Activated T-helper 1 cell treated with Interleukin-2 at 50 U/mL for 16 hours (primary cell): ENCODE data around the gene MUC5B.
"Not testable (repeated sequence)": the region's sequence is repeated elsewhere in the genome, so short reads cannot be mapped to it uniquely, and the experiment has no call there.

Experiments used
- DNase-seq: peaks from one replicate; pipeline ENCODE4 v3.0.0-alpha.2; 2020; ENCODE audit warnings: low read depth

The MUC5B gene

GRCh38 chr11:1222491-1223345 is at the start of gene MUC5B:
TSS of gene MUC5B (plus strand) at chr11:1223066. CDS start at chr11:1223124, 58 bp downstream.
- no peak for DNase-seq

GRCh38 chr11:1173396-1173795 is 49.5 kb upstream of the MUC5B start:
- not testable (repeated sequence) for DNase-seq

GRCh38 chr11:1174441-1175370 is 48.2 kb upstream of the MUC5B start:
- no peak for DNase-seq

- no peak for DNase-seq
Observed at GRCh38 chr11:1175461-1176223, 47.2 kb upstream of the MUC5B start.

GRCh38 chr11:1176224-1177019 is 46.4 kb upstream of the MUC5B start:
- no peak for DNase-seq

GRCh38 chr11:1177020-1177770 is 45.7 kb upstream of the MUC5B start:
- no peak for DNase-seq

DNA sequence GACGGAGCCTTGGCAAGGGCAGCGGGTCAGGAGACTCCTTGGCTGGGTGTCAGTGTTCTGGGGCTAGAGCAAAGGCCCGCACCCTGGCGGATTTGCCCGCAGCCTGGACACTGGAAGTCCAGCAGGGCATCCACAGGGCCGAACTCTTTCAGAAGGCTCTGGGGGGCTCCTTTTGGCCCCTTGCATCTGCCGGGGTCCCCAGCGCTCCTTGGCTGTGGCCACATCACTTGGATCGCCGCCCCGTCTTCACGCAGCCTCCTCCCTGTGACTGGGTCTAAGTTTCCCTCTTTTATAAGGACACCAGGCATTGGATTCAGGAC is 45.1 kb upstream of the MUC5B start:
- DNase-seq: no peak

DNA sequence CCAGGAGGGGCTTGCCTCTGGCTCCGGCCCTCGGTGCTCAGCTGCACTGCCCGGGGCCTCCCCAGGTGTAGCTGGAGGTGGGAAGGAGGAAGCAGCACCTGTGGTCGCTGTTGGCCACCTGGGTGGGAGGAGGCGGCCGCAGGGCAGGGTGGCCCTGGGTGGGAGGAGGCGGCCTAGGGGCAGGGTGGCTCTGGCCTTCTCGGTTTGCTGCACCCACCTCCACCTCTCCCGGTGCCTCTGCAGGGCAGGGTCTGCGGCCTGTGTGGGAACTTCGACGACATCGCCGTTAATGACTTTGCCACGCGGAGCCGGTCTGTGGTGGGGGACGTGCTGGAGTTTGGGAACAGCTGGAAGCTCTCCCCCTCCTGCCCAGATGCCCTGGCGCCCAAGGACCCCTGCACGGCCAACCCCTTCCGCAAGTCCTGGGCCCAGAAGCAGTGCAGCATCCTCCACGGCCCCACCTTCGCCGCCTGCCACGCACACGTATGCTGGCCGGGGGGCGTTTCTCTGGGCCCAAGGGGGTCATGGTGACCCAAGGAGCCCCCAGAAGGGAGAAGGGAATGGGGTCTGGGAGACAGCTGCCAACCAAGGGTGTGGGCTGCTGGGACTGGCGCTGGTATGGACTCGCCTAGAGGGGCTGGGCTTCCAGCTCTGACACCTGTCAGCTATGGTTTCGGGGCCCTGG is 44.5 kb upstream of the MUC5B start:
- DNase-seq: no peak

GRCh38 chr11:1178906-1179305 is 44.0 kb upstream of the MUC5B start:
- no peak for DNase-seq

DNA sequence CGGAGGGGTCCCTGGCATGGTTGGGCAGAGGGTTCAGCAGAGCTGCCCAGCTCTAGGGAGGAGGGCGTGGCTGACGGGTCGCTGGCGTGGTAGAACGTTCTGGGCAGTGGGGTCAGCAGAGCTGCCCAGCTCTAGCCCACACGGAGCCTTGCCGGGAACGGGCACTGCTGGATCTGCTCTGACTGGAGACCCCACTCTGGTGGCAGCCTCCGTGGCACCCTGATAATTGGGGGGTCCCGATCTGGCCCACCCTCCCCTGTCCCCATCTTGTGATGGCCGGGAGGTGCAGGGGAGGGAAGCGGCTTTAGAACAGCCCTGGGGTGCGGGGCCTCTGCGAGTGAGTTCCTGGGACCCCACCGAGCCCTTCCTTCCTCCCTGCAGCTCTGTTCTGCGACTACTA is 43.2 kb upstream of the MUC5B start:
- DNase-seq: no peak

DNA sequence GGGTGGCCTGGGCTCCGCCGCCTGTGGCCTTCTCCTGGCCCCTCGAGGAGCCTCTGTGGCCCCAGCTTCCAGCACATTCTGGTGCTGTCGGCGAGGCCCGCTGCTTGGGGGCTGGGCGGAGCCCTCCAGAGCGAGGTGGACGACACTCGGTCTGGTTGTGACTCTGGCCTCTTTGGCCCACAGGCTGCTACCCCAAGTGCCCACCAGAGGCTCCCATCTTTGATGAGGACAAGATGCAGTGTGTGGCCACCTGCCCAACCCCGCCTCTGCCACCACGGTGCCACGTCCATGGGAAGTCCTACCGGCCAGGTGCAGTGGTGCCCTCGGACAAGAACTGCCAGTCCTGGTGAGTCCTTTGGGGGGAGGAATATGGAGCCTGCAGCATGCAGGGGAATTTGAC is 42.7 kb upstream of the MUC5B start:
- no peak for DNase-seq

DNA sequence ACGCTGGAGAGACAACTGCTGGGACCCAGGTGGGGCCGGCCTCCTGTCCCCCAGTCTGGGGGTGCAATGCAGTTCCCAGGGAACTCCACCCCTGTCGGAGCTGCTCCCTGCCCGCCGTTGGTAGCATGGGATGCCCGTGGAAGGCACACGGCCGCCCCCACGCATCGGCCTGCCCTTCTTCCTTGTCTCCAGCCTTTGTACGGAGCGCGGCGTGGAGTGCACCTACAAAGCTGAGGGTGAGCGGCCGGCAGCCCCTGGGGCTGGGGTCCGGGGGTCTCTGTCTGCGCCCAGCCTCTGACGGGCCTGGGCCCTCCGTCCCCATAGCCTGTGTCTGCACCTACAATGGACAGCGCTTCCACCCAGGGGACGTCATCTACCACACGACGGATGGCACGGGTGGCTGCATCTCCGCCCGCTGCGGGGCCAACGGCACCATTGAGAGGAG is 41.9 kb upstream of the MUC5B start:
- no peak for DNase-seq

- no peak for DNase-seq
Observed at GRCh38 chr11:1181420-1181819, 41.4 kb upstream of the MUC5B start.

DNA sequence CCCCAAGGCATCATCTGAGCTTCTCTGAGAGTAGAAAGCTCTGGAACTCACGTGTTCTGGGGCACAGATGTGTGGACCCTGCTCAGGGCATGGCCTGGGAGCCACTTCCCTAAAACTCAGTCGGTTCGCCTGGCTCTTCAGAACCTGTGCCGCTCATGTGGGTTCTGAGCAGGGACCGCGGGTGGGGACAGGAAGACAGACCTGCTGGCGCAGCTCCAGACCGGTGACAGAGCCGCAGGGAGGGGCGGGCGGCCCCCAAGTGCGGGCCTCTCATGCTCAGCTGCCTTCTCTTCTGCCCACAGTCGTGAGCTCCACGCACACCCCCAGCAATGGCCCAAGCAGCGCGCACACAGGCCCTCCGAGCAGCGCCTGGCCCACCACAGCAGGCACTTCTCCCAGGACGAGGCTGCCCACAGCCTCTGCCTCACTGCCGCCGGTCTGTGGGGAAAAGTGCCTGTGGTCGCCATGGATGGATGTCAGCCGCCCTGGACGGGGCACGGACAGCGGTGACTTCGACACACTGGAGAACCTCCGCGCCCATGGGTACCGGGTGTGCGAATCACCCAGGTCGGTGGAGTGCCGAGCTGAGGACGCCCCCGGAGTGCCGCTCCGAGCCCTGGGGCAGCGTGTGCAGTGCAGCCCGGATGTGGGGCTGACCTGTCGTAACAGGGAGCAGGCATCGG is 40.9 kb upstream of the MUC5B start:
- DNase-seq: no peak

- not testable (repeated sequence) for DNase-seq
Observed at GRCh38 chr11:1184139-1184538, 38.7 kb upstream of the MUC5B start.

DNA sequence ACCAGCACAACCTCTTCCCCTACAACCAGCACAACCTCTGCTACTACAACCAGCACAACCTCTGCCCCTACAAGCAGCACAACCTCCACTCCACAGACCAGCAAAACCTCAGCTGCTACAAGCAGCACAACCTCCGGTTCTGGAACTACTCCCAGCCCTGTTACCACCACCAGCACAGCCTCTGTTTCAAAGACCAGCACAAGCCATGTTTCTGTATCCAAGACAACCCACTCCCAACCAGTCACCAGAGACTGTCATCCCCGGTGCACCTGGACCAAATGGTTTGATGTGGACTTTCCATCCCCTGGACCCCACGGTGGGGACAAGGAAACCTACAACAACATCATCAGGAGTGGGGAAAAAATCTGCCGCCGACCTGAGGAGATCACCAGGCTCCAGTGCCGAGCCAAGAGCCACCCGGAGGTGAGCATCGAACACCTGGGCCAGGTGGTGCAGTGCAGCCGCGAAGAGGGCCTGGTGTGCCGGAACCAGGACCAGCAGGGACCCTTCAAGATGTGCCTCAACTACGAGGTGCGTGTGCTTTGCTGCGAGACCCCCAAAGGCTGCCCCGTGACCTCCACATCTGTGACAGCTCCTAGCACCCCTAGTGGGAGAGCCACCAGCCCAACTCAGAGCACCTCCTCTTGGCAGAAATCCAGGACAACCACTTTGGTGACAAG is 34.3 kb upstream of the MUC5B start:
- DNase-seq: not testable (repeated sequence)

DNA sequence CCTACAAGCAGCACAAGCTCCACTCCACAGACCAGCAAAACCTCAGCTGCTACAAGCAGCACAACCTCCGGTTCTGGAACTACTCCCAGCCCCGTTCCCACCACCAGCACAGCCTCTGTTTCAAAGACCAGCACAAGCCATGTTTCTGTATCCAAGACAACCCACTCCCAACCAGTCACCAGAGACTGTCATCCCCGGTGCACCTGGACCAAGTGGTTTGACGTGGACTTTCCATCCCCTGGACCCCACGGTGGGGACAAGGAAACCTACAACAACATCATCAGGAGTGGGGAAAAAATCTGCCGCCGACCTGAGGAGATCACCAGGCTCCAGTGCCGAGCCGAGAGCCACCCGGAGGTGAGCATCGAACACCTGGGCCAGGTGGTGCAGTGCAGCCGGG is 33.0 kb upstream of the MUC5B start:
- not testable (repeated sequence) for DNase-seq

GRCh38 chr11:1191786-1192470 is 30.9 kb upstream of the MUC5B start:
- DNase-seq: not testable (repeated sequence)
